HG02840 (cell line): ENCODE measurements around the gene TDP2.

Experiments used
- ATAC-seq: cut with Tn5 transposase; IDR thresholded peaks from one replicate; pipeline ENCODE4 v1.9.1; 2021; ENCODE audit warnings: mild to moderate bottlenecking, moderate library complexity, moderate number of reproducible peaks; ENCODE audit not compliant: unreplicated experiment, low FRiP score

TDP2 gene

GRCh38 chr6:24607310-24608105 lies 59.2 kb downstream of the TDP2 start:
- no peak for ATAC-seq

- no peak for ATAC-seq
Observed at GRCh38 chr6:24606200-24606930, 60.3 kb downstream of the TDP2 start.

GRCh38 chr6:24603241-24603640 lies 63.5 kb downstream of the TDP2 start:
- no peak for ATAC-seq

GRCh38 chr6:24600903-24601302 lies 65.8 kb downstream of the TDP2 start:
- no peak for ATAC-seq
